Activated T-helper 1 cell treated with anti-CD3 and anti-CD28 coated beads, Interleukin-12 subunit alpha, Interleukin-12 subunit beta, Interleukin-2, Interleukin-4 antibody, amounts not matched to agents 30 ng/mL and 10 ng/mL and 1 ng/mL, durations not matched to agents 14 hours and 24 hours and 36 hours (primary cell): ENCODE data around the gene ZNF830. TPM values are rescaled to one million over a fixed set of nuclear protein-coding genes. Genes with fewer than 3 reads are reported as not detected.

Experiments
- total RNA-seq: library from RNA; stranded (reverse); gene quantifications from 2 replicates; pipeline ENCODE4 v1.2.3, GENCODE V29; 2022

Gene ZNF830
- total RNA-seq, 1 donor from 2014 or later, result 29.7 TPM

Other genes with a start within 250 kb of the ZNF830 start
- gene CCT6B, start 80 bp upstream of the ZNF830 start, total RNA-seq, result 0.96 and 1.0 TPM in 2 replicates
- gene LIG3, start 19.0 kb downstream of the ZNF830 start, total RNA-seq, result 70.9 and 75.2 TPM in 2 replicates
- 28.1 and 28.2 TPM in 2 replicates for gene RFFL, start 102.2 kb downstream of the ZNF830 start, total RNA-seq
- gene RAD51D, start 158.3 kb downstream of the ZNF830 start, total RNA-seq, result 29.8 and 34.9 TPM in 2 replicates
- gene FNDC8, start 160.1 kb downstream of the ZNF830 start, total RNA-seq, result not detected in 2 replicates
- gene NLE1, start 180.8 kb downstream of the ZNF830 start, total RNA-seq, result 51.1 and 54.4 TPM in 2 replicates
- gene UNC45B, start 186.3 kb downstream of the ZNF830 start, total RNA-seq, result not detected in 2 replicates
- not detected in 2 replicates for gene SLC35G3, start 232.9 kb downstream of the ZNF830 start, total RNA-seq